ENCODE measurements around the gene CXXC5. TPM values are rescaled to one million over a fixed set of nuclear protein-coding genes. Genes with fewer than 3 reads are reported as not detected.

The CXXC5 gene
- total and polyA plus RNA-seq, 9 of the 15 experiments (the other 6 are each of a cell fraction or from before 2014, with no cell fraction given) = 1.9 to 123 (median 45.8) TPM

- peak in 2 of 3 experiments; percentile 18 to 34; a peak in 3 of 6 replicates for TF ChIP-seq CTCF (IDR thresholded peaks at IDR 0.05 in 2 of 3, conservative IDR thresholded peaks at IDR 0.05 in 1 of 3; ENCODE audit: insufficient read depth in 2 of 3, low read depth in 1 of 3, low read length in 3 of 3)
- TF ChIP-seq ZNF282 (CRISPR knock-in tag; IDR thresholded peaks at IDR 0.05) = no peak
- TF ChIP-seq CTBP1 (IDR thresholded peaks at IDR 0.05; ENCODE audit: borderline replicate concordance) = no peak
- no peak for TF ChIP-seq ZNF175 (CRISPR knock-in tag; IDR thresholded peaks at IDR 0.05; ENCODE audit: low read depth)
- no peak for TF ChIP-seq SNIP1 (IDR thresholded peaks at IDR 0.05; ENCODE audit: low read depth)
- no peak for TF ChIP-seq ELK1 (CRISPR knock-in tag; IDR thresholded peaks at IDR 0.05)
- TF ChIP-seq ZNF740 (CRISPR knock-in tag; IDR thresholded peaks at IDR 0.05) = 0 out of 2 replicates have a peak, but pooled peaks have one; percentile 34
- TF ChIP-seq ZNF740 (tag; IDR thresholded peaks at IDR 0.05) = 0 out of 4 replicates have a peak, but pooled peaks of 1 of the 2 experiments have one; percentile 38
- TF ChIP-seq MEF2A (IDR thresholded peaks at IDR 0.05; ENCODE audit: control insufficient read depth, low read depth, low read length) = peak; percentile 17; the same call in 1 of the 2 replicates
- peak; percentile 76 for TF ChIP-seq RBM22 (IDR thresholded peaks at IDR 0.05; ENCODE audit: low read depth, low read length, poor library complexity, severe bottlenecking)
- TF ChIP-seq CC2D1A (IDR thresholded peaks at IDR 0.05) = no peak
- no peak for TF ChIP-seq ZNF507 (tag; conservative IDR thresholded peaks at IDR 0.05)
- TF ChIP-seq ZNF41 (CRISPR knock-in tag; conservative IDR thresholded peaks at IDR 0.05) = no peak
- TF ChIP-seq BRD4 (IDR thresholded peaks at IDR 0.05) = no peak
- TF ChIP-seq POLR2A (conservative IDR thresholded peaks at IDR 0.05) = peak; percentile 9
- no peak for TF ChIP-seq ZNF224 (CRISPR knock-in tag; IDR thresholded peaks at IDR 0.05)
- TF ChIP-seq ATF7 (IDR thresholded peaks at IDR 0.05) = no peak
- no peak for TF ChIP-seq CBX8 (IDR thresholded peaks at IDR 0.05; ENCODE audit: borderline replicate concordance, extremely low read depth, low read depth, low read length, poor library complexity, severe bottlenecking)
- peak; percentile 51; the same call in 1 of the 2 replicates for TF ChIP-seq ZBTB7A (IDR thresholded peaks at IDR 0.05; ENCODE audit: borderline replicate concordance, control insufficient read depth, low read depth, low read length)
- TF ChIP-seq PTBP1 (IDR thresholded peaks at IDR 0.05; ENCODE audit: low read depth, low read length) = 0 out of 2 replicates have a peak, but pooled peaks have one; percentile 16
- TF ChIP-seq SFPQ (IDR thresholded peaks at IDR 0.05; ENCODE audit: low read depth, low read length) = no peak
- TF ChIP-seq FOXJ3 (CRISPR knock-in tag; IDR thresholded peaks at IDR 0.05) = no peak
- TF ChIP-seq BCOR (IDR thresholded peaks at IDR 0.05) = no peak
Observed at GRCh38 chr5:139684881-139685749, 37.0 kb downstream of the CXXC5 start (continued).

Data from K562 (cell line).